OCI-LY7 (cell line): ENCODE measurements around the gene SNX6.

Experiments
- CTCF ChIP-seq: fragments of 200-600 bp; sonication (generic); conservative IDR thresholded peaks from 2 replicates; pipeline ENCODE4 v1.5.1; 2014; ENCODE audit warnings: mild to moderate bottlenecking, antibody characterized with exemption, low read length, moderate library complexity, mixed read lengths
- EZH2phosphoT487 ChIP-seq: fragments of 200-600 bp; sonication (generic); IDR thresholded peaks from 2 replicates; pipeline ENCODE4 v1.6.1; 2018; ENCODE audit warnings: low read depth, borderline replicate concordance, mild to moderate bottlenecking, mixed run types, antibody characterized with exemption, low read length, moderate library complexity, mixed read lengths

- no peak for TF ChIP-seq CTCF
- TF ChIP-seq EZH2phosphoT487 = no peak
Observed at GRCh38 chr14:34668111-34668510, 38.2 kb upstream of the SNX6 start.
